Endodermal cell (in vitro differentiated cells): ENCODE data around the gene VAV2. TPM values are rescaled to one million over a fixed set of nuclear protein-coding genes. Genes with fewer than 3 reads are reported as not detected.

ENCODE experiments used
- DNase-seq: peaks from one replicate; pipeline ENCODE4 v3.0.0-alpha.2; 2017
- H3K27ac ChIP-seq: 2 replicates; pipeline ENCODE4 v1.5.1; 2013; ENCODE audit warnings: mild to moderate bottlenecking, low read depth, low read length, moderate library complexity
- H3K27me3 ChIP-seq: 2 replicates; pipeline ENCODE4 v1.6.1; 2013; ENCODE audit warnings: mild to moderate bottlenecking, low read length, moderate library complexity; ENCODE audit not compliant: insufficient read depth, control insufficient read depth, poor library complexity, severe bottlenecking
- H3K36me3 ChIP-seq: 2 replicates; pipeline ENCODE4 v1.7.0; 2013; ENCODE audit warnings: mild to moderate bottlenecking, low read length, moderate library complexity; ENCODE audit not compliant: control insufficient read depth, insufficient read depth
- H3K4me1 ChIP-seq: one replicate; pipeline ENCODE4 v1.7.0; 2013; ENCODE audit warnings: low read length; ENCODE audit not compliant: control insufficient read depth, insufficient read depth
- H3K4me3 ChIP-seq: 2 replicates; pipeline ENCODE4 v1.5.1; 2013; ENCODE audit warnings: mild to moderate bottlenecking, low read length, moderate library complexity
- H3K9ac ChIP-seq: 2 replicates; pipeline ENCODE4 v1.6.1; 2013; ENCODE audit warnings: mild to moderate bottlenecking, low read length, moderate library complexity; ENCODE audit not compliant: poor library complexity, severe bottlenecking; ENCODE audit errors: extremely low read depth
- H3K9me3 ChIP-seq: 2 replicates; pipeline ENCODE4 v1.6.1; 2013; ENCODE audit warnings: mild to moderate bottlenecking, low read length, moderate library complexity; ENCODE audit not compliant: control insufficient read depth
- H3K27ac Mint-ChIP-seq: 2 replicates; pipeline ENCODE4 v1.8.0; 2020; ENCODE audit warnings: mixed read lengths
- H3K27me3 Mint-ChIP-seq: 2 replicates; pipeline ENCODE4 v1.8.0; 2021; ENCODE audit warnings: mild to moderate bottlenecking, mixed read lengths; ENCODE audit not compliant: insufficient read depth
- H3K36me3 Mint-ChIP-seq: 2 replicates; pipeline ENCODE4 v1.8.0; 2020; ENCODE audit warnings: low read depth, mixed read lengths
- H3K4me1 Mint-ChIP-seq: 2 replicates; pipeline ENCODE4 v1.8.0; 2020; ENCODE audit warnings: mixed read lengths
- H3K4me3 Mint-ChIP-seq: 2 replicates; pipeline ENCODE4 v1.8.0; 2020; ENCODE audit warnings: mild to moderate bottlenecking, moderate library complexity, mixed read lengths
- H3K9me3 Mint-ChIP-seq: 2 replicates; pipeline ENCODE4 v1.8.0; 2020; ENCODE audit warnings: mild to moderate bottlenecking, mixed read lengths
- WGBS, 2 experiments: methylation state at CpG; one replicate each; pipeline versions ENCODE4 v1.1.5 to v1.1.7; 2013; ENCODE audit warnings: missing lambda C conversion rate in 2 of 2, mixed read lengths in 1 of 2; ENCODE audit not compliant: insufficient coverage in 1 of 2, insufficient read length in 1 of 2; 5-methylcytosine and 5-hydroxymethylcytosine counted together
- total RNA-seq, 2 donors: library from RNA; stranded (reverse); fragmentation: NEBNext Ultra II Directional in 1 of 2; extraction: Animal tissue kit (Norgen Biotek cat#: 25700) in 1 of 2; gene quantifications; 2 replicates in 1 of 2; 3 replicates in 1 of 2; pipeline ENCODE4 v1.2.1, GENCODE V29; 2021
- TF ChIP-seq, protein P1 (sequence below): fragments of 200-600 bp; sonication (generic); conservative IDR thresholded peaks from 2 replicates; pipeline ENCODE4 v1.5.0; 2021; ENCODE audit warnings: antibody characterized with exemption, mild to moderate bottlenecking

VAV2 gene
- total RNA-seq, 2 donors from 2014 or later, result 29.8 to 35.9 TPM

DNA sequence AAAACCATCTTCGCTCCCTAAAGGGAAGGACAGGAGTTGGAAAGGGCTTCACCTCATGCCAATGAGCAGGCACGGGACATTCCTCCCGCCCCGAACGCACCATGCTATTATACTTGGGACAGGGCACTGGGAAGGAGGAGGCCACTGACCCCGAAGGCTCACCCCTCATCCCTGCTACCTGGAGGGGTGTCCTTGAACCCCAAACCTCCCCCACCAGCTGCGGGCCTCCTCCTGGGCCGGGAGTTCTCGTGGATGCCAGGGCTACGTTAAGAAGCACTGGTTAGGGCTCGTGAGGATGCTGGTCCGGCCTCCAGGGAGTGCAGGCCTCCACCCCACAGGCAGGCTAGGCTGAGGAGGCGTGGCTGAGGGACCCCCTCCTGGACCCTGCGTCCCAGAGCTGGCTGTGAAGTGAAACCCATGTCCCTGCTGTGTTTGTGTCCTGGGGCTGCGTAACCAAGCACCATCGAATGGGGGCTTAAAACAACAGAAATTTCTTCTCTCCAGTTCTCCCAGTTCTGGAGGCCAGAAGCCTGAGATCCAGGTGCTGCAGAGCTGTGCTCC is 142.9 kb downstream of the VAV2 start:
- Mint-ChIP-seq H3K4me3 (no peak overlapping the region), H3K4me1 (no peaks in the 10 kb centered on the region), H3K27me3 (no peaks in the 10 kb centered on the region), H3K36me3 (peaks cover 5% of the 10 kb centered on the region), H3K27ac (no peak overlapping the region), H3K9me3 (no peaks in the 10 kb centered on the region)
- DNase-seq, result no peak
- TF ChIP-seq, protein P1, sequence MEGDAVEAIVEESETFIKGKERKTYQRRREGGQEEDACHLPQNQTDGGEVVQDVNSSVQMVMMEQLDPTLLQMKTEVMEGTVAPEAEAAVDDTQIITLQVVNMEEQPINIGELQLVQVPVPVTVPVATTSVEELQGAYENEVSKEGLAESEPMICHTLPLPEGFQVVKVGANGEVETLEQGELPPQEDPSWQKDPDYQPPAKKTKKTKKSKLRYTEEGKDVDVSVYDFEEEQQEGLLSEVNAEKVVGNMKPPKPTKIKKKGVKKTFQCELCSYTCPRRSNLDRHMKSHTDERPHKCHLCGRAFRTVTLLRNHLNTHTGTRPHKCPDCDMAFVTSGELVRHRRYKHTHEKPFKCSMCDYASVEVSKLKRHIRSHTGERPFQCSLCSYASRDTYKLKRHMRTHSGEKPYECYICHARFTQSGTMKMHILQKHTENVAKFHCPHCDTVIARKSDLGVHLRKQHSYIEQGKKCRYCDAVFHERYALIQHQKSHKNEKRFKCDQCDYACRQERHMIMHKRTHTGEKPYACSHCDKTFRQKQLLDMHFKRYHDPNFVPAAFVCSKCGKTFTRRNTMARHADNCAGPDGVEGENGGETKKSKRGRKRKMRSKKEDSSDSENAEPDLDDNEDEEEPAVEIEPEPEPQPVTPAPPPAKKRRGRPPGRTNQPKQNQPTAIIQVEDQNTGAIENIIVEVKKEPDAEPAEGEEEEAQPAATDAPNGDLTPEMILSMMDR, result no peak
- Histone ChIP-seq H3K4me1 (no peaks in the 10 kb centered on the region), H3K4me3 (no peak overlapping the region), H3K36me3 (no peaks in the 10 kb centered on the region), H3K27me3 (no peaks in the 10 kb centered on the region), H3K27ac (peak overlapping the region; percentile 57), H3K9ac (no peak overlapping the region), H3K9me3 (no peaks in the 10 kb centered on the region)
- 88 to 94% methylated on average over 5 to 16 of the region's 16 CpGs for WGBS, 2 experiments

DNA sequence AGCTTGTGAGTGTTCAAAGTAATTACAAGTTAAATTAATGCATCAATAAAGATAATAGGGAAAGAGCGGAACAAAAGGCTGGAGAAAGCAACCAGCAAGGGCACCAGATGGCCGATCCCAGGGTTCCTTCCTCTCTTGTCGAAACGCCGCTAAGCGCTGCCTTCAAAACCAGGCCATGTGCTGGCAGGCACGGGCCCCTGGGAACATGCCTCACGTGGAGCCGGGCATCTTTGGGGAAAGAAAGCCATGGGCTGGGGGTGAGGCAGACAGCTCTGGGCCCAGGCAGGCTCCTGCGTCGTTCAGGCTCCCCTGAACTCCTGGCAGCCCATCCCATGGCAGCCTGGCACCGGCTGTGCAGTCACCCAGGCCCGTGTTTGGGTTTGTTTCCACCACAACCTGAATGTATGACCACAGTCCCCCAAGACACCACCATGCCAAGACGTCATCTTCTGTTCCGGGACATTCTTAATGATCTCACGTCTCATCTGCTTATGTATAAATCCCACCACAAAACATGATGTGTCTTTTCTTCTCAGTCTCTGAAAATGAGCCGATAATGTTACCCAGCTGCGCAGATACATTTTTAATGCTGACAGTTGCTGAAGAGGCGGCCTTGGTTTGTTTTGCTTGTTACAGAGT is 143.5 kb downstream of the VAV2 start:
- peaks cover 5% of the 10 kb centered on the region for H3K36me3 Mint-ChIP-seq
- no peak for DNase-seq
- H3K27me3 ChIP-seq, result no peaks in the 10 kb centered on the region
- H3K4me3 ChIP-seq, result no peak overlapping the region
- peak overlapping the region; percentile 48 for H3K27ac Mint-ChIP-seq
- no peaks in the 10 kb centered on the region for H3K9me3 Mint-ChIP-seq
- peak overlapping the region; percentile 57 for H3K27ac ChIP-seq
- H3K27me3 Mint-ChIP-seq, result no peaks in the 10 kb centered on the region
- H3K4me1 Mint-ChIP-seq, result no peaks in the 10 kb centered on the region
- 96 to 97% methylated on average over 17 to 19 of the region's 19 CpGs for WGBS, 2 experiments
- H3K4me1 ChIP-seq, result no peaks in the 10 kb centered on the region
- no peaks in the 10 kb centered on the region for H3K36me3 ChIP-seq
- no peak overlapping the region for H3K9ac ChIP-seq
- no peaks in the 10 kb centered on the region for H3K9me3 ChIP-seq
- H3K4me3 Mint-ChIP-seq, result no peak overlapping the region
- TF ChIP-seq, protein P1, result no peak

DNA sequence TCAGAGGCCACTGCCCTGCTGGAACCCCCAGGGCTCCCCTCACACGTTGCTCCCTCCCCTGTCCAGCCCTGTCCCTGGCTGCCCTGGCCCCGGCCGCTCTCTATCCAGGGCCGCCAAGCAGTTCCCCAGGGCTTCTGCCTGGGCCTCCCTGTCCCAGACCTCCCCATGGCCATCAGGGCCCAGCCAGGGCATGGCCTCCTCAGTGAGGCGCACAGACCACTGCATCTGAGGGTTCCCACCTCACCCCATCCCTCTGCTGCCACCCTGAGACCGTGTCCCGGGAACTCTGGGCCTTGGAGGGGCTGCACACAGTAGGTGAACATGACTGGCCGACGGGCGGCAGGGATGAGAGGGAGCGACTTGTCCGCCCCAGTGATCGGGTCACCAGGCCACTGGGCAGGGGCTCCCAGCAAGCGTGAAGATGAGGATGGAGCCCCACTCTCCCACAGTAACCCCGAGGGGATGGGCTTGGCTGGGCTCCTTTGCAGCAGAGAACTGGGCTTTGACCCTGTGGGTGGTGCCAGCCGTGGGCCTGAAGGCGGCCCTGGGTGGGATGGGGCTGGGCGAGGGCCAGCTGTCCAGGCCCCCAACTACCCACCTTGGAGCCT is 145.5 kb downstream of the VAV2 start:
- no peaks in the 10 kb centered on the region for H3K9me3 ChIP-seq
- Mint-ChIP-seq H3K4me1 (no peaks in the 10 kb centered on the region), H3K27me3 (no peaks in the 10 kb centered on the region), H3K4me3 (no peak overlapping the region), H3K9me3 (no peaks in the 10 kb centered on the region), H3K27ac (no peak overlapping the region), H3K36me3 (peaks cover 5% of the 10 kb centered on the region)
- no peaks in the 10 kb centered on the region for H3K36me3 ChIP-seq
- H3K4me1 ChIP-seq, result no peaks in the 10 kb centered on the region
- H3K27ac ChIP-seq, result no peak overlapping the region
- H3K9ac ChIP-seq, result no peak overlapping the region
- WGBS, 2 experiments, result 93 to 97% methylated on average over 7 to 18 of the region's 18 CpGs
- DNase-seq, result no peak
- TF ChIP-seq, protein P1, result no peak
- no peaks in the 10 kb centered on the region for H3K27me3 ChIP-seq
- no peak overlapping the region for H3K4me3 ChIP-seq
